H1 (cell line): ENCODE data around the gene TRNP1. TPM values are rescaled to one million over a fixed set of nuclear protein-coding genes. Genes with fewer than 3 reads are reported as not detected.

Experiments
- CTCF ChIA-PET: fragments of 300-600 bp; sonication (Branson Sonifier 250); formaldehyde crosslinking; loops from one replicate; lab custom pipeline; 2021; ENCODE audit not compliant: partially characterized antibody; lab: Charles Lee
- POLR2A ChIA-PET: fragments of 300-600 bp; sonication (Branson Sonifier 250); formaldehyde crosslinking; loops from one replicate; lab custom pipeline; 2021; ENCODE audit warnings: inconsistent platforms; ENCODE audit not compliant: partially characterized antibody; lab: Charles Lee
- DNase-seq, 2 experiments: peaks; one replicate each; pipeline versions ENCODE4 v3.0.0 to v3.0.0-alpha.2; 2010 to 2022; ENCODE audit warnings: low spot score in 2 of 2, low read depth in 1 of 2, mixed read lengths in 1 of 2
- FAIRE-seq: peaks from 2 replicates; lab custom pipeline; 2011; peaks lifted over from hg19 to GRCh38; lab: Jason Lieb, UNC
- H2AFZ ChIP-seq: 2 replicates; pipeline ENCODE4 v1.8.1; 2012; ENCODE audit warnings: low read length, inconsistent platforms
- H2AK5ac ChIP-seq: 2 replicates; pipeline ENCODE4 v1.6.1; 2013; ENCODE audit warnings: low read depth, low read length
- H2BK120ac ChIP-seq: replicated peaks from 2 replicates; pipeline ENCODE3; 2013; ENCODE audit warnings: low read depth, low read length, inconsistent platforms
- H2BK12ac ChIP-seq: 2 replicates; pipeline ENCODE4 v1.6.1; 2013; ENCODE audit warnings: low read depth, low read length
- H2BK15ac ChIP-seq: 2 replicates; pipeline ENCODE4 v1.6.1; 2013; ENCODE audit warnings: low read length
- H2BK20ac ChIP-seq: 2 replicates; pipeline ENCODE4 v1.6.1; 2013; ENCODE audit warnings: low read length
- H2BK5ac ChIP-seq: 2 replicates; pipeline ENCODE4 v1.6.1; 2013; ENCODE audit warnings: low read depth, low read length
- H3K14ac ChIP-seq: 2 replicates; pipeline ENCODE4 v1.6.1; 2013; ENCODE audit warnings: inconsistent platforms; ENCODE audit not compliant: insufficient read length
- H3K18ac ChIP-seq: 2 replicates; pipeline ENCODE4 v1.6.1; 2013; ENCODE audit warnings: low read length; ENCODE audit errors: extremely low read depth
- H3K23ac ChIP-seq: 2 replicates; pipeline ENCODE4 v1.6.1; 2013; ENCODE audit warnings: inconsistent platforms; ENCODE audit not compliant: insufficient read length
- H3K23me2 ChIP-seq: 2 replicates; pipeline ENCODE4 v1.6.1; 2013; ENCODE audit warnings: low read depth, low read length
- H3K27ac ChIP-seq: 2 replicates; pipeline ENCODE4 v1.6.1; 2011; ENCODE audit warnings: low read depth, low read length, inconsistent platforms
- H3K27me3 ChIP-seq, 4 experiments: replicated peaks in 1 of 4; 1 replicate in 1 of 4; 2 replicates in 3 of 4; pipeline versions ENCODE4 v1.6.1 to v1.8.1; 2011 to 2013; ENCODE audit warnings: low read length in 3 of 4, mild to moderate bottlenecking in 3 of 4, inconsistent platforms in 2 of 4, mixed read lengths in 2 of 4, moderate library complexity in 1 of 4; ENCODE audit not compliant: control insufficient read depth in 3 of 4, insufficient read depth in 3 of 4; ENCODE audit errors: extremely low read depth in 1 of 4
- H3K36me3 ChIP-seq, 4 experiments: 2 replicates each; pipeline versions ENCODE4 v1.6.1 to v1.8.1; 2011 to 2013; ENCODE audit warnings: mild to moderate bottlenecking in 4 of 4, low read length in 3 of 4, moderate library complexity in 2 of 4, control low read depth in 1 of 4, inconsistent platforms in 1 of 4; ENCODE audit not compliant: insufficient read depth in 4 of 4, control insufficient read depth in 2 of 4
- H3K4ac ChIP-seq: replicated peaks from 2 replicates; pipeline ENCODE3; 2013; ENCODE audit warnings: low read length, low read depth, mixed read lengths, inconsistent platforms; ENCODE audit not compliant: insufficient read length
- H3K4me1 ChIP-seq, 4 experiments: replicated peaks in 1 of 4; 1 replicate in 1 of 4; 2 replicates in 3 of 4; pipeline versions ENCODE4 v1.6.1 to v1.8.1; 2011 to 2013; ENCODE audit warnings: low read length in 3 of 4, inconsistent platforms in 2 of 4, mixed read lengths in 1 of 4; ENCODE audit not compliant: insufficient read depth in 4 of 4, control insufficient read depth in 3 of 4
- H3K4me2 ChIP-seq, 2 experiments: 2 replicates each; pipeline versions ENCODE4 v1.6.1 to v1.8.1; 2011 to 2013; ENCODE audit warnings: low read depth in 2 of 2, low read length in 2 of 2, control low read depth in 1 of 2, inconsistent platforms in 1 of 2, mild to moderate bottlenecking in 1 of 2; ENCODE audit not compliant: insufficient read depth in 1 of 2
- H3K4me3 ChIP-seq, 4 experiments: fragments of 200-600, 300-600 bp in 1 of 4; sonication (generic), shearing (Covaris generic), sonication (Bioruptor Twin) in 1 of 4; 2 replicates each; pipeline versions ENCODE4 v1.5.1 to v1.8.1; 2011 to 2016; ENCODE audit warnings: low read length in 4 of 4, low read depth in 3 of 4, control low read depth in 2 of 4, inconsistent platforms in 2 of 4, mild to moderate bottlenecking in 2 of 4, mixed read lengths in 1 of 4, moderate library complexity in 1 of 4; ENCODE audit not compliant: insufficient read depth in 2 of 4; ENCODE audit errors: extremely low read depth in 1 of 4
- H3K56ac ChIP-seq: replicated peaks from 2 replicates; pipeline ENCODE3; 2013; ENCODE audit warnings: low read depth, mild to moderate bottlenecking, mixed read lengths, low read length, inconsistent platforms; ENCODE audit not compliant: insufficient read length
- H3K79me1 ChIP-seq: 2 replicates; pipeline ENCODE4 v1.6.1; 2013; ENCODE audit warnings: low read depth, low read length, control low read depth
- H3K79me2 ChIP-seq, 2 experiments: 2 replicates each; pipeline versions ENCODE4 v1.6.1 to v1.8.1; 2012 to 2013; ENCODE audit warnings: low read length in 2 of 2, mild to moderate bottlenecking in 2 of 2, inconsistent platforms in 1 of 2; ENCODE audit not compliant: insufficient read depth in 2 of 2, control insufficient read depth in 1 of 2
- H3K9ac ChIP-seq, 4 experiments: replicated peaks in 1 of 4; 1 replicate in 1 of 4; 2 replicates in 3 of 4; pipeline versions ENCODE4 v1.6.1 to v1.8.1; 2011 to 2013; ENCODE audit warnings: low read depth in 3 of 4, low read length in 3 of 4, control low read depth in 2 of 4, mild to moderate bottlenecking in 2 of 4, moderate library complexity in 2 of 4, inconsistent platforms in 1 of 4; ENCODE audit errors: extremely low read depth in 1 of 4
- H3K9me3 ChIP-seq, 2 experiments: 2 replicates each; pipeline versions ENCODE4 v1.6.1 to v1.8.1; 2012 to 2013; ENCODE audit warnings: mild to moderate bottlenecking in 2 of 2, moderate library complexity in 2 of 2, control low read depth in 1 of 2, inconsistent platforms in 1 of 2, low read depth in 1 of 2, low read length in 1 of 2, mixed read lengths in 1 of 2; ENCODE audit not compliant: insufficient read depth in 2 of 2
- H4K20me1 ChIP-seq, 2 experiments: replicated peaks in 1 of 2; 2 replicates each; pipeline versions ENCODE3 to v1.8.1; 2011 to 2013; ENCODE audit warnings: inconsistent platforms in 2 of 2, low read length in 2 of 2, mild to moderate bottlenecking in 1 of 2; ENCODE audit not compliant: insufficient read depth in 2 of 2, control insufficient read depth in 1 of 2
- H4K5ac ChIP-seq: 2 replicates; pipeline ENCODE4 v1.6.1; 2013; ENCODE audit warnings: low read length, low read depth, mixed read lengths, inconsistent platforms; ENCODE audit not compliant: insufficient read length
- H4K8ac ChIP-seq: 2 replicates; pipeline ENCODE4 v1.8.0; 2013; ENCODE audit warnings: mild to moderate bottlenecking, moderate library complexity, low read length, inconsistent platforms; ENCODE audit not compliant: insufficient read depth; ENCODE audit errors: extremely low read depth
- H4K91ac ChIP-seq: replicated peaks from 2 replicates; pipeline ENCODE3; 2013; ENCODE audit warnings: low read length, mixed read lengths, inconsistent platforms; ENCODE audit not compliant: insufficient read length
- CTBP2 ChIP-seq: IDR thresholded peaks from 2 replicates; pipeline ENCODE4 v1.7.0; 2011; ENCODE audit warnings: borderline replicate concordance, mild to moderate bottlenecking, moderate library complexity, mixed read lengths, low read length; ENCODE audit not compliant: insufficient read depth, insufficient read length
- EZH2 ChIP-seq: fragments of 200-600 bp; sonication (generic); IDR thresholded peaks from 2 replicates; pipeline ENCODE4 v1.7.1; 2012; ENCODE audit warnings: low read depth, mild to moderate bottlenecking, moderate library complexity, low read length, inconsistent platforms; ENCODE audit not compliant: severe bottlenecking
- GTF2F1 ChIP-seq: IDR thresholded peaks from 2 replicates; pipeline ENCODE4 v1.6.1; 2012; ENCODE audit warnings: low read depth, low read length, improper control_type of control experiment, borderline replicate concordance
- KDM1A ChIP-seq: fragments of 200-600, 300-600 bp; sonication (generic); IDR thresholded peaks from 2 replicates; pipeline ENCODE4 v1.7.1; 2016; ENCODE audit warnings: mild to moderate bottlenecking, low read length, borderline replicate concordance
- RAD21 ChIP-seq, 2 experiments: IDR thresholded peaks in 1 of 2; conservative IDR thresholded peaks in 1 of 2; 2 replicates each; pipeline ENCODE4 v1.6.1; 2011; ENCODE audit warnings: low read depth in 2 of 2, low read length in 2 of 2, improper control_type of control experiment in 1 of 2, inconsistent platforms in 1 of 2, mild to moderate bottlenecking in 1 of 2, moderate library complexity in 1 of 2
- SIN3A ChIP-seq, 2 experiments: IDR thresholded peaks in 1 of 2; conservative IDR thresholded peaks in 1 of 2; 2 replicates each; pipeline ENCODE4 v1.6.1; 2011 to 2012; ENCODE audit warnings: low read length in 2 of 2, improper control_type of control experiment in 1 of 2, low read depth in 1 of 2, mild to moderate bottlenecking in 1 of 2
- SIRT6 ChIP-seq: IDR thresholded peaks from one replicate; pipeline ENCODE4 v1.7.1; 2012; ENCODE audit warnings: low read length, inconsistent platforms
- TEAD4 ChIP-seq: IDR thresholded peaks from 2 replicates; pipeline ENCODE4 v1.6.1; 2012; ENCODE audit warnings: low read depth, low read length, inconsistent platforms, mixed read lengths
- WGBS, 2 experiments: shearing (Covaris generic) in 1 of 2; methylation state at CpG; one replicate each; pipeline versions ENCODE4 v1.1.6 to v1.1.7; 2013 to 2015; ENCODE audit warnings: low lambda C conversion rate in 2 of 2, mixed read lengths in 2 of 2, inconsistent platforms in 1 of 2, low coverage in 1 of 2, missing lambda C conversion rate in 1 of 2; ENCODE audit not compliant: insufficient replicate concordance in 2 of 2, insufficient coverage in 1 of 2, insufficient read length in 1 of 2; ENCODE audit errors: extremely low coverage in 1 of 2, missing lambda C conversion rate in 1 of 2; 5-methylcytosine and 5-hydroxymethylcytosine counted together
- polyA plus RNA-seq, 7 experiments: library from polyadenylated mRNA; depleted of rRNA in 3 of 7; stranded (reverse) in 5 of 7; unstranded in 2 of 7; fragments of >200 nt in 5 of 7; fragments of 200-250 nt in 2 of 7; gene quantifications; 1 replicate in 5 of 7; 2 replicates in 1 of 7; 4 replicates in 1 of 7; pipeline versions ENCODE4 v1.2.1 to v1.2.3, GENCODE V29; 2011 to 2013; ENCODE audit warnings: missing spikeins in 2 of 7, mixed read lengths in 2 of 7
- total RNA-seq: library from RNA; stranded (reverse); fragmentation: NEBNext Ultra II Directional; extraction: Animal tissue kit (Norgen Biotek cat#: 25700); gene quantifications from 2 replicates; pipeline ENCODE4 v1.2.1, GENCODE V29; 2021

Gene TRNP1
- total and polyA plus RNA-seq, 2 of the 8 experiments (the other 6 are each of a cell fraction or from before 2014, with no cell fraction given), result 51.7 to 102 TPM

- H3K9me3 ChIP-seq, result no peaks in the 10 kb centered on the region
- no peak overlapping the region for H2BK120ac ChIP-seq
- H3K27ac ChIP-seq, result no peak overlapping the region; the same call in 1 of the 2 replicates
- no peak overlapping the region for H4K5ac ChIP-seq
- peaks cover 29 to 52% (median 33%) of the 10 kb centered on the region in 4 experiments for H3K4me1 ChIP-seq
- no peak overlapping the region for H3K23ac ChIP-seq
- H4K20me1 ChIP-seq, result peaks cover 12 to 18% of the 10 kb centered on the region in 2 experiments
- H3K4me3 ChIP-seq, result peak overlapping the region in 2 of 4 experiments; percentile 5 to 97; a peak in 3 of 8 replicates
- no peak for TF ChIP-seq TEAD4
- no peak for TF ChIP-seq KDM1A
- no peak for TF ChIP-seq RAD21 (IDR thresholded peaks at IDR 0.05 in 1 of 2, conservative IDR thresholded peaks at IDR 0.05 in 1 of 2; ENCODE audit: low read depth in 2 of 2, low read length in 2 of 2)
- no peak for TF ChIP-seq SIN3A (conservative IDR thresholded peaks at IDR 0.05 in 1 of 2, IDR thresholded peaks at IDR 0.05 in 1 of 2; ENCODE audit: low read depth in 1 of 2, low read length in 2 of 2)
- no peak for TF ChIP-seq EZH2
- no peak for TF ChIP-seq GTF2F1
- no peak for TF ChIP-seq CTBP2
- TF ChIP-seq SIRT6, result no peak
- TF ChIP-seq, all 59 proteins: peak for 0
- Histone ChIP-seq H3K27me3 (no peaks in the 10 kb centered on the region; a peak in 2 of 7 replicates), H2BK15ac (no peak overlapping the region; the same call in 1 of the 2 replicates), H4K8ac (no peak overlapping the region), H3K36me3 (peaks cover 0 to 20% (median 0%) of the 10 kb centered on the region in 4 experiments; a peak in 3 of 8 replicates), H3K79me2 (peaks cover 2 to 47% of the 10 kb centered on the region in 2 experiments; a peak in 3 of 4 replicates), H2BK5ac (peak overlapping the region; percentile 83), H2BK12ac (no peak overlapping the region), H3K14ac (no peak overlapping the region), H3K56ac (no peak overlapping the region), H3K18ac (no peak overlapping the region), H2AK5ac (no peak overlapping the region; the same call in 1 of the 2 replicates), H3K23me2 (peaks cover 15% of the 10 kb centered on the region), H3K9ac (no peak overlapping the region), H3K4ac (no peak overlapping the region), H2BK20ac (no peak overlapping the region), H3K79me1 (peaks cover 13% of the 10 kb centered on the region; the same call in 1 of the 2 replicates), H4K91ac (no peak overlapping the region), H3K4me2 (peak overlapping the region; percentile 91 to 96), H2AFZ (no peak overlapping the region)
- DNase-seq (no peak), FAIRE-seq (no peak)
- WGBS, 2 experiments, result 100% methylated on average over 1 of the region's 1 CpG; no CpG with 5 or more reads in 1 of the 2 experiments
- ChIA-PET POLR2A (interaction anchor here (1.3 to 58.9 kb wide), 8 partner anchors 5 to 104 kb away, joined by 4 to 1829 read pairs (median 32); partner anchors contain the start of genes KDF1, TENT5B and TRNP1), CTCF (interaction anchor here (0.7 to 12.2 kb wide), 19 partner anchors 14 to 288 kb away, joined by 3 to 143 read pairs (median 6); partner anchors contain the start of genes SLC9A1 and TENT5B)
Observed at GRCh38 chr1:26996024-26996423, 2.5 kb downstream of the TRNP1 start.
